HepG2 (cell line): ENCODE data around the gene POLR3K. TPM values are rescaled to one million over a fixed set of nuclear protein-coding genes. Genes with fewer than 3 reads are reported as not detected.

Experiments used
- ARID3A ChIP-seq: IDR thresholded peaks from 2 replicates; pipeline ENCODE4 v1.6.1; 2012; ENCODE audit warnings: low read depth, low read length, improper control_type of control experiment
- CSRNP1 ChIP-seq: sonication (generic); formaldehyde crosslinking; IDR thresholded peaks from 2 replicates; pipeline ENCODE4 v1.8.1; 2023; ENCODE audit warnings: mild to moderate bottlenecking, missing genetic modification reagents
- GABPA ChIP-seq, 2 experiments: IDR thresholded peaks; 2 replicates each; pipeline ENCODE4 v1.6.1; 2011 to 2016; ENCODE audit warnings: low read depth in 2 of 2, low read length in 1 of 2, missing biosample characterization in 1 of 2, missing genetic modification characterization in 1 of 2
- IRF1 ChIP-seq: sonication (generic); formaldehyde crosslinking; IDR thresholded peaks from 2 replicates; pipeline ENCODE4 v1.4.0; 2020; ENCODE audit warnings: low read depth, mild to moderate bottlenecking, missing genetic modification reagents
- LRRFIP1 ChIP-seq: sonication (generic); formaldehyde crosslinking; conservative IDR thresholded peaks from 2 replicates; pipeline ENCODE4 v1.4.0; 2020; ENCODE audit warnings: missing genetic modification reagents
- MAX ChIP-seq: IDR thresholded peaks from 2 replicates; pipeline ENCODE4 v1.6.1; 2012; ENCODE audit warnings: inconsistent platforms
- MYC ChIP-seq: sonication (generic); formaldehyde crosslinking; IDR thresholded peaks from 2 replicates; pipeline ENCODE4 v1.9.0; 2021; ENCODE audit warnings: missing genetic modification reagents, borderline replicate concordance
- NFRKB ChIP-seq: fragments of 450-650 bp; IDR thresholded peaks from 2 replicates; pipeline ENCODE4 v1.6.1; 2017
- PPARG ChIP-seq: conservative IDR thresholded peaks from 2 replicates; pipeline ENCODE4 v1.6.1; 2016; ENCODE audit warnings: missing biosample characterization, missing genetic modification reagents
- PRDM4 ChIP-seq: sonication (generic); formaldehyde crosslinking; IDR thresholded peaks from 2 replicates; pipeline ENCODE4 v1.9.0; 2021; ENCODE audit warnings: missing genetic modification reagents, borderline replicate concordance
- PRMT3 ChIP-seq: sonication (generic); formaldehyde crosslinking; IDR thresholded peaks from 2 replicates; pipeline ENCODE4 v1.8.1; 2022; ENCODE audit warnings: low read depth, mild to moderate bottlenecking, moderate library complexity, missing genetic modification reagents, borderline replicate concordance
- ZBTB33 ChIP-seq: sonication (generic); formaldehyde crosslinking; IDR thresholded peaks from 2 replicates; pipeline ENCODE4 v1.4.0; 2020; ENCODE audit warnings: missing genetic modification reagents
- ZFP91 ChIP-seq: sonication (generic); formaldehyde crosslinking; IDR thresholded peaks from 2 replicates; pipeline ENCODE4 v1.9.0; 2022; ENCODE audit warnings: missing genetic modification reagents, mild to moderate bottlenecking, borderline replicate concordance
- ZNF652 ChIP-seq: IDR thresholded peaks from 2 replicates; pipeline ENCODE4 v1.6.1; 2016; ENCODE audit warnings: low read depth, borderline replicate concordance
- polyA plus RNA-seq, 8 experiments: library from polyadenylated mRNA; depleted of rRNA in 3 of 8; stranded (reverse) in 7 of 8; unstranded in 1 of 8; fragments of >200 nt; fragmentation: Illumina TruSeq in 4 of 8; extraction: Trizol in 4 of 8; gene quantifications; 2 replicates each; pipeline versions ENCODE4 v1.2.1 to v1.2.3, GENCODE V29; 2011 to 2016; ENCODE audit warnings: low read depth in 4 of 8, missing spikeins in 1 of 8, mixed read lengths in 1 of 8; ENCODE audit not compliant: insufficient read depth in 1 of 8
- total RNA-seq, 5 experiments: library from RNA; depleted of rRNA; stranded (reverse); fragments of >200 nt; fragmentation: Illumina TruSeq; extraction: Trizol; gene quantifications; 2 replicates each; pipeline ENCODE4 v1.2.3, GENCODE V29; 2016; ENCODE audit warnings: low read depth in 1 of 5

Gene POLR3K
- total and polyA plus RNA-seq, 2 of the 13 experiments (the other 11 are each of a cell fraction or from before 2014, with no cell fraction given), result 14.8 to 18.8 TPM

GRCh38 chr16:65745-66144 lies 12.3 kb upstream of the POLR3K start (continued):
- TF ChIP-seq ZFP91 (CRISPR knock-in tag) (peak; percentile 64), MYC (CRISPR knock-in tag) (peak; percentile 32; the same call in 1 of the 2 replicates), ZNF652 (CRISPR knock-in tag) (no peak), LRRFIP1 (CRISPR knock-in tag) (no peak), PRDM4 (CRISPR knock-in tag) (no peak), NFRKB (no peak), PPARG (CRISPR knock-in tag) (no peak), PRMT3 (CRISPR knock-in tag) (no peak), GABPA (IDR thresholded peaks at IDR 0.05; ENCODE audit: low read depth, low read length) (no peak), GABPA (CRISPR knock-in tag; IDR thresholded peaks at IDR 0.05; ENCODE audit: low read depth) (no peak), ZBTB33 (CRISPR knock-in tag) (peak; percentile 12; the same call in 1 of the 2 replicates), ARID3A (no peak), CSRNP1 (CRISPR knock-in tag) (0 out of 2 replicates have a peak, but pooled peaks have one; percentile 44), IRF1 (no peak), MAX (0 out of 2 replicates have a peak, but pooled peaks have one; percentile 11)
